ENCODE measurements around the gene MYD88. TPM values are rescaled to one million over a fixed set of nuclear protein-coding genes. Genes with fewer than 3 reads are reported as not detected.

MYD88 gene
- polyA plus RNA-seq, 1 donor (not counting 4 experiments of a cell fraction or from before 2014, with no cell fraction given): 44.0 TPM

- H3K79me2 ChIP-seq (ENCODE audit: control insufficient read depth, insufficient read depth, low read length): no peaks in the 10 kb centered on the region
- peaks cover 3% of the 10 kb centered on the region for H4K20me1 ChIP-seq (ENCODE audit: control insufficient read depth, extremely low read depth, insufficient read depth, low read length)
- peaks cover 2% of the 10 kb centered on the region for H3K9me1 ChIP-seq (ENCODE audit: control insufficient read depth, extremely low read depth, insufficient read depth, low read length)
- dilution Hi-C loops (cut with MboI; ENCODE audit: extremely low pct_ligation_motif_present, low sequenced_read_pairs): no loop called here
- H3K9me3 ChIP-seq (ENCODE audit: control insufficient read depth, low read depth, low read length): no peaks in the 10 kb centered on the region
- TF ChIP-seq CTCF (optimal IDR thresholded peaks at IDR 0.05 in 1 of 3, IDR thresholded peaks at IDR 0.05 in 1 of 3, conservative IDR thresholded peaks at IDR 0.05 in 1 of 3; ENCODE audit: extremely low read depth in 1 of 3, insufficient read depth in 2 of 3, low read length in 3 of 3) (no peak), EZH2 (IDR thresholded peaks at IDR 0.05; ENCODE audit: low read length) (no peak)
- no peak overlapping the region for H3K9ac ChIP-seq (ENCODE audit: control insufficient read depth, extremely low read depth, insufficient read depth, low read length)
- no peak overlapping the region for H3K4me3 ChIP-seq (ENCODE audit: control insufficient read depth in 2 of 3, extremely low read depth in 1 of 3, insufficient read depth in 2 of 3, low read depth in 1 of 3, low read length in 3 of 3)
- DNase-seq (ENCODE audit: low read depth, low spot score): no peak
- H3K27me3 ChIP-seq (ENCODE audit: control insufficient read depth, extremely low read depth, insufficient read depth, low read length): peaks cover 17% of the 10 kb centered on the region
- H3K4me2 ChIP-seq (ENCODE audit: control insufficient read depth, extremely low read depth, insufficient read depth, low read depth, low read length): no peak overlapping the region
- H3K27ac ChIP-seq (ENCODE audit: control insufficient read depth, insufficient read depth, low read length): no peak overlapping the region
- H3K36me3 ChIP-seq (ENCODE audit: control insufficient read depth in 2 of 2, extremely low read depth in 1 of 2, insufficient read depth in 2 of 2, low read length in 2 of 2): no peaks in the 10 kb centered on the region
- peaks cover 11% of the 10 kb centered on the region for H3K4me1 ChIP-seq (ENCODE audit: control insufficient read depth, extremely low read depth, insufficient read depth, low read length)
- no peak for FAIRE-seq
- H2AFZ ChIP-seq (ENCODE audit: control insufficient read depth, low read length): no peak overlapping the region
Observed at GRCh38 chr3:38098376-38098723, 40.1 kb upstream of the MYD88 start.

- peaks cover 2% of the 10 kb centered on the region for H3K9me1 ChIP-seq (ENCODE audit: control insufficient read depth, extremely low read depth, insufficient read depth, low read length)
- DNase-seq (ENCODE audit: low read depth, low spot score) (no peak), FAIRE-seq (no peak)
- TF ChIP-seq CTCF (optimal IDR thresholded peaks at IDR 0.05 in 1 of 3, IDR thresholded peaks at IDR 0.05 in 1 of 3, conservative IDR thresholded peaks at IDR 0.05 in 1 of 3; ENCODE audit: extremely low read depth in 1 of 3, insufficient read depth in 2 of 3, low read length in 3 of 3) (no peak), EZH2 (IDR thresholded peaks at IDR 0.05; ENCODE audit: low read length) (no peak)
- H3K36me3 ChIP-seq (ENCODE audit: control insufficient read depth in 2 of 2, extremely low read depth in 1 of 2, insufficient read depth in 2 of 2, low read length in 2 of 2): no peaks in the 10 kb centered on the region
- H2AFZ ChIP-seq (ENCODE audit: control insufficient read depth, low read length): no peak overlapping the region
- H3K9me3 ChIP-seq (ENCODE audit: control insufficient read depth, low read depth, low read length): no peaks in the 10 kb centered on the region
- no peak overlapping the region for H3K4me3 ChIP-seq (ENCODE audit: control insufficient read depth in 2 of 3, extremely low read depth in 1 of 3, insufficient read depth in 2 of 3, low read depth in 1 of 3, low read length in 3 of 3)
- dilution Hi-C loops (cut with MboI; ENCODE audit: extremely low pct_ligation_motif_present, low sequenced_read_pairs): no loop called here
- H3K4me1 ChIP-seq (ENCODE audit: control insufficient read depth, extremely low read depth, insufficient read depth, low read length): peaks cover 11% of the 10 kb centered on the region
- H3K79me2 ChIP-seq (ENCODE audit: control insufficient read depth, insufficient read depth, low read length): no peaks in the 10 kb centered on the region
- H3K4me2 ChIP-seq (ENCODE audit: control insufficient read depth, extremely low read depth, insufficient read depth, low read depth, low read length): no peak overlapping the region
- H3K27me3 ChIP-seq (ENCODE audit: control insufficient read depth, extremely low read depth, insufficient read depth, low read length): peaks cover 12% of the 10 kb centered on the region
- H3K27ac ChIP-seq (ENCODE audit: control insufficient read depth, insufficient read depth, low read length): no peak overlapping the region
- H4K20me1 ChIP-seq (ENCODE audit: control insufficient read depth, extremely low read depth, insufficient read depth, low read length): peaks cover 3% of the 10 kb centered on the region
- H3K9ac ChIP-seq (ENCODE audit: control insufficient read depth, extremely low read depth, insufficient read depth, low read length): no peak overlapping the region
Observed at GRCh38 chr3:38099518-38099917, 38.9 kb upstream of the MYD88 start.
